WERI-Rb-1 (cell line): Measurements from ENCODE around the gene TGFB1.
"Not testable (repeated sequence)": the region's sequence is repeated elsewhere in the genome, so short reads cannot be mapped to it uniquely, and the experiment has no call there.

Experiments used
- DNase-seq: peaks from one replicate; pipeline ENCODE4 v3.0.0-alpha.2; 2020
- H3K27ac ChIP-seq: fragments of 250-450 bp; sonication (Bioruptor Pico); 2 replicates; pipeline ENCODE4 v1.5.1; 2020; ENCODE audit warnings: mild to moderate bottlenecking, moderate library complexity
- H3K27me3 ChIP-seq: fragments of 250-450 bp; sonication (Bioruptor Pico); 2 replicates; pipeline ENCODE4 v1.5.1; 2021; ENCODE audit warnings: mild to moderate bottlenecking, low read depth, moderate library complexity; ENCODE audit not compliant: insufficient read depth, severe bottlenecking
- H3K36me3 ChIP-seq: fragments of 250-450 bp; sonication (Bioruptor Pico); 2 replicates; pipeline ENCODE4 v1.5.1; 2020; ENCODE audit warnings: mild to moderate bottlenecking, moderate library complexity
- H3K4me3 ChIP-seq: 2 replicates; pipeline ENCODE4 v1.5.1; 2011; ENCODE audit warnings: low read depth, mild to moderate bottlenecking, control low read depth, low read length
- H3K9me3 ChIP-seq: fragments of 250-450 bp; sonication (Bioruptor Pico); 2 replicates; pipeline ENCODE4 v1.5.1; 2021; ENCODE audit warnings: mild to moderate bottlenecking, moderate library complexity; ENCODE audit not compliant: severe bottlenecking
- CTCF ChIP-seq: IDR thresholded peaks from 2 replicates; pipeline ENCODE4 v1.5.1; 2011; ENCODE audit warnings: low read depth, mild to moderate bottlenecking, control low read depth, inconsistent platforms, low read length

The TGFB1 gene

GRCh38 chr19:41386442-41386841 is 32.7 kb upstream of the TGFB1 start:
- Histone ChIP-seq H3K36me3 (peaks cover 54% of the 10 kb centered on the region), H3K27ac (no peak overlapping the region), H3K27me3 (no peaks in the 10 kb centered on the region), H3K4me3 (no peak overlapping the region), H3K9me3 (no peaks in the 10 kb centered on the region)
- no peak for DNase-seq
- no peak for TF ChIP-seq CTCF

GRCh38 chr19:41384351-41384750 is 30.6 kb upstream of the TGFB1 start:
- no peak for DNase-seq
- no peaks in the 10 kb centered on the region for H3K27me3 ChIP-seq
- H3K9me3 ChIP-seq: no peaks in the 10 kb centered on the region
- no peak overlapping the region for H3K4me3 ChIP-seq
- H3K36me3 ChIP-seq: peaks cover 37% of the 10 kb centered on the region
- no peak overlapping the region for H3K27ac ChIP-seq
- no peak for TF ChIP-seq CTCF

- not testable (repeated sequence) for H3K27ac ChIP-seq, H3K27me3 ChIP-seq, H3K9me3 ChIP-seq, DNase-seq, H3K4me3 ChIP-seq
- peaks cover 21% of the 10 kb centered on the region for H3K36me3 ChIP-seq
Measured at GRCh38 chr19:41381536-41381935, 27.8 kb upstream of the TGFB1 start.

GRCh38 chr19:41377977-41378709 is 24.4 kb upstream of the TGFB1 start:
- H3K36me3 ChIP-seq: peaks cover 6% of the 10 kb centered on the region
- no peaks in the 10 kb centered on the region for H3K27me3 ChIP-seq
- H3K9me3 ChIP-seq: no peaks in the 10 kb centered on the region
- DNase-seq: no peak
- no peak overlapping the region for H3K4me3 ChIP-seq
- TF ChIP-seq CTCF: no peak
- H3K27ac ChIP-seq: no peak overlapping the region

GRCh38 chr19:41376998-41377365 is 23.3 kb upstream of the TGFB1 start:
- Histone ChIP-seq H3K27ac (no peak overlapping the region), H3K27me3 (no peaks in the 10 kb centered on the region), H3K9me3 (no peaks in the 10 kb centered on the region), H3K4me3 (peak overlapping the region; percentile 66), H3K36me3 (peaks cover 2% of the 10 kb centered on the region; the same call in 1 of the 2 replicates)
- DNase-seq: no peak
- TF ChIP-seq CTCF: no peak

GRCh38 chr19:41376241-41376997 is 22.7 kb upstream of the TGFB1 start, which contains the start of gene TMEM91:
Gene TMEM91, plus strand, starts transcription at chr19:41376533. Its CDS starts 1,777 bp downstream, at chr19:41378310.
- peaks cover 2% of the 10 kb centered on the region; the same call in 1 of the 2 replicates for H3K36me3 ChIP-seq
- peak within 1 kb of the TSS; percentile 66; the same call in 1 of the 2 replicates for H3K27ac ChIP-seq
- peak within 1 kb of the TSS; percentile 66 for H3K4me3 ChIP-seq
- no peak for TF ChIP-seq CTCF
- no peaks in the 10 kb centered on the region for H3K9me3 ChIP-seq
- DNase-seq: peak; percentile 38
- no peaks in the 10 kb centered on the region for H3K27me3 ChIP-seq
